H9 (cell line): ENCODE measurements around the gene RALGAPB. TPM values are rescaled to one million over a fixed set of nuclear protein-coding genes. Genes with fewer than 3 reads are reported as not detected.

Experiments
- DNase-seq: peaks from one replicate; pipeline ENCODE4 v3.0.0-alpha.2; 2017
- H2AFZ ChIP-seq: one replicate; pipeline ENCODE4 v1.6.1; 2013; ENCODE audit warnings: mild to moderate bottlenecking, low read length, control low read depth, moderate library complexity
- H2AK5ac ChIP-seq: 2 replicates; pipeline ENCODE4 v1.6.1; 2013; ENCODE audit warnings: low read length, control low read depth, mixed read lengths; ENCODE audit not compliant: insufficient read length
- H2BK120ac ChIP-seq: one replicate; pipeline ENCODE4 v1.6.1; 2013; ENCODE audit warnings: low read depth, mild to moderate bottlenecking, low read length, control low read depth, inconsistent platforms; ENCODE audit not compliant: poor library complexity, severe bottlenecking
- H2BK12ac ChIP-seq: 2 replicates; pipeline ENCODE4 v1.6.1; 2013; ENCODE audit warnings: low read length, control low read depth, mixed read lengths, low read depth; ENCODE audit not compliant: insufficient read length
- H2BK15ac ChIP-seq: 2 replicates; pipeline ENCODE4 v1.6.1; 2013; ENCODE audit warnings: low read depth, low read length, control low read depth
- H2BK20ac ChIP-seq: one replicate; pipeline ENCODE4 v1.6.1; 2013; ENCODE audit warnings: low read depth, mild to moderate bottlenecking, low read length, control low read depth, inconsistent platforms; ENCODE audit not compliant: poor library complexity, severe bottlenecking
- H2BK5ac ChIP-seq: 2 replicates; pipeline ENCODE4 v1.6.1; 2013; ENCODE audit warnings: low read length, control low read depth, mixed read lengths; ENCODE audit not compliant: insufficient read length
- H3K14ac ChIP-seq: 2 replicates; pipeline ENCODE4 v1.6.1; 2013; ENCODE audit warnings: low read length, control low read depth; ENCODE audit not compliant: insufficient read depth
- H3K18ac ChIP-seq: 2 replicates; pipeline ENCODE4 v1.6.1; 2013; ENCODE audit warnings: low read depth, mild to moderate bottlenecking, mixed read lengths, low read length, control low read depth; ENCODE audit not compliant: insufficient read length
- H3K23ac ChIP-seq: 2 replicates; pipeline ENCODE4 v1.6.1; 2013; ENCODE audit warnings: low read length, control low read depth, mixed read lengths, low read depth; ENCODE audit not compliant: insufficient read length
- H3K23me2 ChIP-seq: 2 replicates; pipeline ENCODE4 v1.6.1; 2013; ENCODE audit warnings: low read depth, mild to moderate bottlenecking, mixed read lengths, low read length, control low read depth; ENCODE audit not compliant: insufficient read length, poor library complexity, severe bottlenecking
- H3K27ac ChIP-seq: 2 replicates; pipeline ENCODE4 v1.5.1; 2013; ENCODE audit warnings: low read length, control low read depth, mixed read lengths, low read depth; ENCODE audit not compliant: insufficient read length
- H3K27me3 ChIP-seq: 2 replicates; pipeline ENCODE4 v1.6.1; 2013; ENCODE audit warnings: low read length, control low read depth, inconsistent platforms; ENCODE audit not compliant: insufficient read depth
- H3K4ac ChIP-seq: 2 replicates; pipeline ENCODE4 v1.6.1; 2013; ENCODE audit warnings: low read depth, mild to moderate bottlenecking, control low read depth, inconsistent platforms, low read length, moderate library complexity
- H3K4me1 ChIP-seq: 2 replicates; pipeline ENCODE4 v1.6.1; 2013; ENCODE audit warnings: low read length, control low read depth, inconsistent platforms; ENCODE audit not compliant: insufficient read depth
- H3K4me2 ChIP-seq: 2 replicates; pipeline ENCODE4 v1.6.1; 2013; ENCODE audit warnings: low read length, control low read depth, mixed read lengths; ENCODE audit not compliant: insufficient read length, insufficient read depth
- H3K56ac ChIP-seq: 2 replicates; pipeline ENCODE4 v1.6.1; 2013; ENCODE audit warnings: low read depth, mild to moderate bottlenecking, mixed read lengths, low read length, control low read depth; ENCODE audit not compliant: insufficient read length
- H3K79me1 ChIP-seq: 2 replicates; pipeline ENCODE4 v1.6.1; 2013; ENCODE audit warnings: low read depth, mild to moderate bottlenecking, moderate library complexity, low read length, control low read depth, inconsistent platforms; ENCODE audit not compliant: insufficient read depth, poor library complexity, severe bottlenecking
- H3K79me2 ChIP-seq: 2 replicates; pipeline ENCODE4 v1.6.1; 2013; ENCODE audit warnings: low read length, control low read depth, inconsistent platforms; ENCODE audit not compliant: insufficient read depth
- H3K9ac ChIP-seq: 2 replicates; pipeline ENCODE4 v1.6.1; 2013; ENCODE audit warnings: low read length, control low read depth, mixed read lengths; ENCODE audit not compliant: insufficient read length; ENCODE audit errors: extremely low read depth
- H3K9me3 ChIP-seq: one replicate; pipeline ENCODE4 v1.6.1; 2013; ENCODE audit warnings: low read depth, low read length, inconsistent platforms; ENCODE audit not compliant: control insufficient read depth
- H3T11ph ChIP-seq: one replicate; pipeline ENCODE4 v1.6.1; 2013; ENCODE audit warnings: mild to moderate bottlenecking, low read length, control low read depth, inconsistent platforms
- H4K20me1 ChIP-seq: one replicate; pipeline ENCODE4 v1.6.1; 2013; ENCODE audit not compliant: control insufficient read depth, insufficient read length, insufficient read depth
- H4K5ac ChIP-seq: 2 replicates; pipeline ENCODE4 v1.6.1; 2013; ENCODE audit warnings: low read depth, mild to moderate bottlenecking, mixed read lengths, low read length, control low read depth; ENCODE audit not compliant: insufficient read length
- H4K8ac ChIP-seq: replicated peaks from 2 replicates; pipeline ENCODE4 v1.6.1; 2013; ENCODE audit warnings: low read length, control low read depth, mixed read lengths, low read depth; ENCODE audit not compliant: insufficient read length
- H4K91ac ChIP-seq: 2 replicates; pipeline ENCODE4 v1.6.1; 2013; ENCODE audit warnings: low read depth, mild to moderate bottlenecking, moderate library complexity, mixed read lengths, low read length, control low read depth; ENCODE audit not compliant: insufficient read length
- H3K27ac Mint-ChIP-seq, 3 experiments: 2 replicates in 2 of 3; 3 replicates in 1 of 3; pipeline ENCODE4 v1.8.0; 2020 to 2021; ENCODE audit warnings: mixed read lengths in 3 of 3, mild to moderate bottlenecking in 1 of 3, moderate library complexity in 1 of 3
- H3K27me3 Mint-ChIP-seq: 2 replicates; pipeline ENCODE4 v1.8.0; 2021; ENCODE audit warnings: low read depth, mild to moderate bottlenecking, moderate library complexity, mixed read lengths
- H3K36me3 Mint-ChIP-seq, 3 experiments: 2 replicates in 2 of 3; 3 replicates in 1 of 3; pipeline ENCODE4 v1.8.0; 2020 to 2021; ENCODE audit warnings: low read depth in 3 of 3, mixed read lengths in 3 of 3; ENCODE audit not compliant: insufficient read depth in 1 of 3
- H3K4me1 Mint-ChIP-seq, 2 experiments: 2 replicates each; pipeline ENCODE4 v1.8.0; 2020; ENCODE audit warnings: mixed read lengths in 2 of 2
- H3K4me3 Mint-ChIP-seq, 2 experiments: 2 replicates in 1 of 2; 3 replicates in 1 of 2; pipeline ENCODE4 v1.8.0; 2020 to 2021; ENCODE audit warnings: mild to moderate bottlenecking in 2 of 2, mixed read lengths in 2 of 2, moderate library complexity in 1 of 2
- H3K9me3 Mint-ChIP-seq, 2 experiments: 2 replicates in 1 of 2; 3 replicates in 1 of 2; pipeline ENCODE4 v1.8.0; 2020; ENCODE audit warnings: mild to moderate bottlenecking in 2 of 2, mixed read lengths in 2 of 2, moderate library complexity in 1 of 2
- WGBS: extraction: QIAGEN DNeasy Blood & Tissue Kit; methylation state at CpG from one replicate; pipeline ENCODE4 v1.1.7; 2013; ENCODE audit warnings: missing lambda C conversion rate, low lambda C conversion rate, mixed read lengths; ENCODE audit not compliant: insufficient read length; ENCODE audit errors: extremely low coverage; 5-methylcytosine and 5-hydroxymethylcytosine counted together
- total RNA-seq: library from RNA; stranded (reverse); gene quantifications from 2 replicates; pipeline ENCODE4 v1.2.1, GENCODE V29; 2021
- TF ChIP-seq, protein P1 (sequence below): fragments of 200-600 bp; sonication (generic); conservative IDR thresholded peaks from 3 replicates; pipeline ENCODE4 v1.8.0; 2021; ENCODE audit warnings: antibody characterized with exemption, mild to moderate bottlenecking

RALGAPB gene
- total RNA-seq, 1 experiment from 2014 or later: 28.5 TPM

DNA sequence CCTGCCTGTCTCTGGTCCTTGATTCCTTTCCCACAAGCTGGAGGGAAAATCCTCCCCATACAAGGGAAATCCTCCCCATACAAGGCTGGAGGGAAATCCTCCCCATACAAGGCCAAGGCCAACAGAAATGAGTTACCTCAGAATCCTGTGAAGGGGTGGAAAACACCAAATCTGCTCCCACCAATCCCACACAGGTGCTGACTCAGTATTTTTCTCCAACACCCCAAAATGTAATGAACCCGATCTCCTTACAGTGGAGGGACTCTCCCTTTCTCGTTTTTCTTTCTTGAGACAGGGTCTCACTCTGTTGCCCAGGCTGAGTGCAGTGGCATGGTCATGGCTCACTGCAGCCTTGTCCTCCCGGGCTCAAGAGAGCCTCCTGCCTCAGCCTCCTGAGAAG is 43.8 kb upstream of the RALGAPB start:
- H3K27me3 ChIP-seq: no peaks in the 10 kb centered on the region
- H3K4me1 ChIP-seq: peaks cover 2% of the 10 kb centered on the region; the same call in 1 of the 2 replicates
- DNase-seq: no peak
- H2AFZ ChIP-seq: no peak overlapping the region
- TF ChIP-seq, protein P1, sequence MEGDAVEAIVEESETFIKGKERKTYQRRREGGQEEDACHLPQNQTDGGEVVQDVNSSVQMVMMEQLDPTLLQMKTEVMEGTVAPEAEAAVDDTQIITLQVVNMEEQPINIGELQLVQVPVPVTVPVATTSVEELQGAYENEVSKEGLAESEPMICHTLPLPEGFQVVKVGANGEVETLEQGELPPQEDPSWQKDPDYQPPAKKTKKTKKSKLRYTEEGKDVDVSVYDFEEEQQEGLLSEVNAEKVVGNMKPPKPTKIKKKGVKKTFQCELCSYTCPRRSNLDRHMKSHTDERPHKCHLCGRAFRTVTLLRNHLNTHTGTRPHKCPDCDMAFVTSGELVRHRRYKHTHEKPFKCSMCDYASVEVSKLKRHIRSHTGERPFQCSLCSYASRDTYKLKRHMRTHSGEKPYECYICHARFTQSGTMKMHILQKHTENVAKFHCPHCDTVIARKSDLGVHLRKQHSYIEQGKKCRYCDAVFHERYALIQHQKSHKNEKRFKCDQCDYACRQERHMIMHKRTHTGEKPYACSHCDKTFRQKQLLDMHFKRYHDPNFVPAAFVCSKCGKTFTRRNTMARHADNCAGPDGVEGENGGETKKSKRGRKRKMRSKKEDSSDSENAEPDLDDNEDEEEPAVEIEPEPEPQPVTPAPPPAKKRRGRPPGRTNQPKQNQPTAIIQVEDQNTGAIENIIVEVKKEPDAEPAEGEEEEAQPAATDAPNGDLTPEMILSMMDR: no peak
- no peak overlapping the region for H4K91ac ChIP-seq
- no peak overlapping the region for H3K27ac ChIP-seq
- H3K14ac ChIP-seq: no peak overlapping the region
- Mint-ChIP-seq H3K4me3 (no peak overlapping the region), H3K36me3 (peaks cover 85 to 98% (median 94%) of the 10 kb centered on the region in 3 experiments), H3K9me3 (no peaks in the 10 kb centered on the region), H3K27ac (peak overlapping the region in 1 of 3 experiments; percentile 34; a peak in 3 of 7 replicates), H3K27me3 (no peaks in the 10 kb centered on the region; the same call in 1 of the 2 replicates), H3K4me1 (peaks cover 21 to 22% of the 10 kb centered on the region in 2 experiments)
- no peaks in the 10 kb centered on the region for H3K9me3 ChIP-seq
- peaks cover 1% of the 10 kb centered on the region for H3K23me2 ChIP-seq
- no peak overlapping the region for H2BK12ac ChIP-seq
- H2BK20ac ChIP-seq: no peak overlapping the region
- H3K23ac ChIP-seq: no peak overlapping the region
- H3K9ac ChIP-seq: no peak overlapping the region
- H2BK5ac ChIP-seq: no peak overlapping the region
- H4K8ac ChIP-seq: no peak overlapping the region
- no peak overlapping the region for H3K18ac ChIP-seq
- H2AK5ac ChIP-seq: no peak overlapping the region
- H2BK15ac ChIP-seq: no peak overlapping the region
- no peak overlapping the region for H4K5ac ChIP-seq
- H3K79me2 ChIP-seq: peaks cover 37% of the 10 kb centered on the region; the same call in 1 of the 2 replicates
- no peak overlapping the region for H2BK120ac ChIP-seq
- peaks cover 5% of the 10 kb centered on the region for H4K20me1 ChIP-seq
- H3K4ac ChIP-seq: no peak overlapping the region
- H3T11ph ChIP-seq: no peak overlapping the region
- H3K79me1 ChIP-seq: peaks cover 17% of the 10 kb centered on the region
- H3K4me2 ChIP-seq: no peak overlapping the region
- whole genome bisulfite sequencing: no CpG with 5 or more reads among the region's 3 CpGs
- H3K56ac ChIP-seq: no peak overlapping the region
